ENCODE results near the gene PADI4.
A peak's percentile ranks its signal among the peaks of the same experiment; 100 is the strongest.

PADI4 gene, protein sequence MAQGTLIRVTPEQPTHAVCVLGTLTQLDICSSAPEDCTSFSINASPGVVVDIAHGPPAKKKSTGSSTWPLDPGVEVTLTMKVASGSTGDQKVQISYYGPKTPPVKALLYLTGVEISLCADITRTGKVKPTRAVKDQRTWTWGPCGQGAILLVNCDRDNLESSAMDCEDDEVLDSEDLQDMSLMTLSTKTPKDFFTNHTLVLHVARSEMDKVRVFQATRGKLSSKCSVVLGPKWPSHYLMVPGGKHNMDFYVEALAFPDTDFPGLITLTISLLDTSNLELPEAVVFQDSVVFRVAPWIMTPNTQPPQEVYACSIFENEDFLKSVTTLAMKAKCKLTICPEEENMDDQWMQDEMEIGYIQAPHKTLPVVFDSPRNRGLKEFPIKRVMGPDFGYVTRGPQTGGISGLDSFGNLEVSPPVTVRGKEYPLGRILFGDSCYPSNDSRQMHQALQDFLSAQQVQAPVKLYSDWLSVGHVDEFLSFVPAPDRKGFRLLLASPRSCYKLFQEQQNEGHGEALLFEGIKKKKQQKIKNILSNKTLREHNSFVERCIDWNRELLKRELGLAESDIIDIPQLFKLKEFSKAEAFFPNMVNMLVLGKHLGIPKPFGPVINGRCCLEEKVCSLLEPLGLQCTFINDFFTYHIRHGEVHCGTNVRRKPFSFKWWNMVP

DNA sequence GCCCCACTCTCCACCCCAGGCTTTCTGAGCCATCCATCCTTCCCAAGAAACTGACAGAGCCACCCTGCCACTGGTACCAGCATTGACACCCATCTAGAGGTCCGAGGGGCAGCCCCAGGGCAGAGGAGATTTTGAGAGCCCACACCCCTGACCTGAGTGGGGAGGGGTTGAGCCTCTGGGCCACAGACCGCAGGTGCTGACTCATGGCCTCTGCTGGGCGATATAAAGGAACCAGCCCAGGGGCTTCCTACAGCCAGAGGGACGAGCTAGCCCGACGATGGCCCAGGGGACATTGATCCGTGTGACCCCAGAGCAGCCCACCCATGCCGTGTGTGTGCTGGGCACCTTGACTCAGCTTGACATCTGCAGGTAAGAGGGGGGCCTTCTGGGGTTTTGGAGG is at the start of gene PADI4:
Gene PADI4 (plus strand): TSS at position 252 of the 400 bp plus-strand sequence. CDS start 26 bp downstream, at position 278.
- DNase-seq, result no peak

DNA sequence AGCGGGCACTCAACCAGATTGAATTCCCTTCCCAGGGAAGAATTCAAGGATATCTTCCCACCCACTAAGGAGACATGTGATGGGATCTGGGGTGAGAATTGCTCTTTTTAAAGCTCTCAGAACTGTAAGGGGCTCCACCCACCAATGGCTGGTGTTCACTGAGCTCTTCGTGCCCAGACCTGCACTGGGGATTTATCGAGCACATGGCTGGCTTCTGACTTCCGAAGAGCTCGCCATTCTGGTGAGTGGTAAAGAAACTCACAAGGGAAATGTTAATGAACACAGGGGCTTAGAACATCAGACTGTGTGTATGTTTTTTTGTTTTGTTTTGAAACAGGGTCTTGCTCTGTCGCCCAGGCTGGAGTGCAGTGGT is 49.3 kb upstream of the PADI4 start:
- no peak for DNase-seq

DNA sequence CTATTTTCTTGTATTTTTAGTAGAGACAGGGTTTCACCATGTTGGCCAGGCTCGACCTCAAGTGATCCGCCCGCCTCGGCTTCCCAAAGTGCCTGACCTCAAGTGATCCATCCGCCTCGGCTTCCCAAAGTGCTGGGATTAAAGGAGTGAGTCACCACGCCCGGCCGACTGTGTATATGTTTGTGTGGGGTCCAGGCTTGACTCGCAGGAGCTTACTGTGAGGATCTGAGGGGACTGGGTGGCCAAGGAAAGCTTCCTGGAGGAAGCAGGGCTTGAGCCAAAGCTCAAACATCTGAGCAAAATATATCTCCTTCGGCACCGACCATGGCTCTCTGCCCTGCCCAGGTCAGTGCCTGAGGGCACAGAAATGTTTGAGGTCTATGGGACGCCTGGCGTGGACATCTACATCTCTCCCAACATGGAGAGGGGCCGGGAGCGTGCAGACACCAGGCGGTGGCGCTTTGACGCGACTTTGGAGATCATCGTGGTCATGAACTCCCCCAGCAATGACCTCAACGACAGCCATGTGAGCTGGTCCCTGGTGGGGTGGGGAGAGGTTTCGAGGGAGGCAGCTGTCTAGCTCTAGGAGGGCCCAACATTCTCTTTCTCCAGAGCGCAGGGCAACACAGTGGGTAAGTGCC is 48.6 kb upstream of the PADI4 start:
- DNase-seq, result no peak

DNA sequence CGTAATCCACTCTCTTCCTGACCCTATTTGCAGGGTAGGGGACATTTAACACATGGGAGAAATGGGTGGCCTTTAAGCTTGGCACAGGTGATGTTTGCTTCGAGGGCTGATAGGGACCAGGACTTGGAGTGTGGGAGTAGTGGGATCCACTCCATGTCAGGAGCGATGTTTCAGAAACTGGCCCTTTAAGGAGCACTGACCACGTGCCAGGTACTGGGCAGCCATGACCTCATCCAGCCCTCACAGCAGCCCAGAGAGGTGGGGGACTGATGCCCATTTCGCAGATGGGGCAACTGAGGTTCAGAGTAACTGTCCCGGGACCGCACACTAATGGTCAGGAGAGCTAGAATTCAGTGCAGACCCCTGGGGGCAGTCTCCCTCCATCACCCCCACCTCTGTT is 47.7 kb upstream of the PADI4 start:
- no peak for DNase-seq

DNA sequence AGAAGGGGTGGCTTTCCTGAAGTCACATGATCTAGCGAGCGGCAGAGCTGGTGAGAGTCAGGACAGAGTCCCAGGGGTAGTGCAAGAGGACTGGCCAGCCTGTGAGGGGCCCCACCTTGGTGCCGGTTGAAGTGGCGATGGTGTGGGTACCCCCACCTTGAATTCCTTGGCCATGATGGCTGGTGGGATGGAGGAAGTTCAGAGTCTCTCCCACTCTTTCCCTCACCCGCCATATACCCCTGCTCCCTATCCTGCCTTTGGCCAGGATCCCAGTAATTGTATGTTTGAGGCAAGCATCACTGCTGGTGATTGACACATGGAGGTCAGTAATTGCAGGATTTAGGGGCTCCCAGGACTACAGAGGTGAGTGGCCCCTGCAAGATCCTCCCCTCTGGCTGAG is 47.3 kb upstream of the PADI4 start:
- no peak for DNase-seq

DNA sequence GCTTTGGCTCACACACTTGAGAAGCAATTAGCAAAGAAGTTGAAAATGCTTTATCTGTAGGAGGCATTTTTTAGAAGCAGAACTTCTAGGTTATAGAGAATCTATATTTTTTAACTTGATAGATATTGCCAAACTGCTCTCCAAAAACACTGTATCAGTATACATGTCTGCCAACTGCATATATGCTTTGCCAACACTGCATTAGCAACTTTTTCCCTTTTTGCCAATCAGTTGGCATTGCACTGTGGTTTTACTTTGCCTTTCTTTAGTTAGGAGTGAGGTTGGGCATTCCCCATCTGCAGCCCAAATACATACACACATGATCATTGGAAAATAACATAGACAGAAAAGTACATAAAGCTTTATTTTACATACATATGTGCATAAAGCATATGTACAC is 44.1 kb upstream of the PADI4 start:
- no peak for DNase-seq

DNA sequence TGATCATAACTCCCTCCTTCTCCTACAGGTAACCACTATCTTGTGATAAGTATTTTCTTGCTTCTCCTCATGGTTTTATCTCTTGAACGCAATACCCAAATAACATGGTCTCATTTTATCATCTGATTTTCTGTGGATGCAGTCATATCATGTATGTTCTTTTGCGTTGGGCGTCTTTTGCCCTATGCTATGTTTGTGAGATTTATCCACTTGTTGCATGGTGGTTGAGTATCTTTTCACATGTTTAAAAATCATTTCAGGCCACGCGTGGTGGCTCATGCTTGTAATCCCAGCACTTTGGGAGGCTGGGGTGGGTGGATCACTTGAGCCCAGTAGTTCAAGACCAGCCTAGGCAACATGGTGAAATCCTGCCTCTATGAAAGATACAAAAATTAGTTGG is 43.5 kb upstream of the PADI4 start:
- no peak for DNase-seq

DNA sequence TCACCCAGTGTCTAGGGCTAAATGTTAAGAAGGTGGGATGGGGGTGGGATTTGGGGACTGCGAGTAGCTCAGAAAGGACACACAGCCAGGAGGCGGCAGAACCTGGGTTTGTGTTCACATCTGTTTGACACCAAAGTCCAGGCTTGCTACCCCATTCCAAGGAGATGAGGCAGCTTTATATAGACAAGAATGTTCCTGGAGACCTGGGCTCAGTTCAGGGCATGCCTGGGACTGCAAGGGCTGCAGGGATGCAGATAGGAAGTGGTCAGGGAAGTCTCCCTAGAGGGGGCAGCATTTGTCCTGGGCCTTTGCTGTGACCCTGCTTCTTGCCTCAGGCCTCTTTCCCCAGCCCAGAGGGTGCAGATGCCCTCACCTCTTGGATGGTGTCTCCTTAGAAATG is 42.8 kb upstream of the PADI4 start:
- DNase-seq, result no peak

DNA sequence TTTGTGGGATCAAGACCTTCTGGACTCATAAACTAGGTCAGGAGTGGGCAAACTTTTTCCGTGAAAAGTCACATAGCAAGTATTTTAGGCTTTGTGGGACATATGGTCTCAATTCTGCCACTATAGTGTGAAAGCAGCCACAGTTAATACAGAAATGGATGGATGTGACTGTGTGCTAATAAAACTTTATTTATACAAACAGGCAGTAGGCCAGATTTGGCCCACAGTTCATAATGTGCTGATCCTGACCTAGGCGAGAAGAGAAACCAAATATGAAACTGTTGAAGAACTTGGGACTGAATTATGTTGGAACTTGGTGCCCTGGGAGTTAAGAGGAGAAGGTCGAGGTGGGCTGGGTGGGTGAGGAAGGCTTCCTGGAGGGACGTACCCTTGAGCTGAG is 42.0 kb upstream of the PADI4 start:
- no peak for DNase-seq

DNA sequence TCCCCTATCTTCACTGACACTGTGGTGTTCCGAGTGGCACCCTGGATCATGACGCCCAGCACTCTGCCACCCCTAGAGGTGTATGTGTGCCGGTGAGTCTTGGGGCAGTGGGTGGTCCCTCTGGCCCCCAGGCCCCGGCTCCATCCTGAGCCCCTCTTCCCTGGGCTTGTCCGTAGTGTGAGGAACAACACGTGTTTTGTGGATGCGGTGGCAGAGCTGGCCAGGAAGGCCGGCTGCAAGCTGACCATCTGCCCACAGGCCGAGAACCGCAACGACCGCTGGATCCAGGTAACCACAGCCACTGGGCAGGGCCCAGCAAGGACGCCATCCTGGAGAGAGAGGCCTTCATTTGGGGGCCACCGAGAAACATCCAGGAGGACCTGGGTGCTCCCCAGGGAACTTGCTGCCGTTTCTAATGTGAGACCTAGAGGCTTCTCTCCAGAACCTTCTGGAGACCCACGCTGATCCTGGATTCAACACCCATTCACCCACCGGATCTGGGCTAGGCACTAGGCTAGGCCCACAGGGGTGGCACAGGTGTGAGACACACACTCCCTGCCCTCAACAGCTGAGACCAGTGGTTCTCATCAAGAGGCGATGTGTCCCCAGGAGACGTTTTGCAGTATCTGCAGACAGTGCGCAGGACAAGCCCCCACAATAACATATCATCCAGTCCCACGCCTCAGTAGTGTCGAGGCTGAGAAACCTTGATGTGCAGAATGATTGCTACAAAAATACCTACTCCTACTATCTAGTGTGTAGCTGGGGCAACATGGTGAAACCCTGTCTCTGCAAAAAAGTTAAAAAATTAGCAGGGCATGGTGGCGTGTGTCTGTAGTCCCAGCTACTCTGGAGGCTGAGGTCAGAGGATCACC is 36.9 kb upstream of the PADI4 start:
- DNase-seq, result peak in 14 of 56 donors; percentile 3 to 45 (median 12)

DNA sequence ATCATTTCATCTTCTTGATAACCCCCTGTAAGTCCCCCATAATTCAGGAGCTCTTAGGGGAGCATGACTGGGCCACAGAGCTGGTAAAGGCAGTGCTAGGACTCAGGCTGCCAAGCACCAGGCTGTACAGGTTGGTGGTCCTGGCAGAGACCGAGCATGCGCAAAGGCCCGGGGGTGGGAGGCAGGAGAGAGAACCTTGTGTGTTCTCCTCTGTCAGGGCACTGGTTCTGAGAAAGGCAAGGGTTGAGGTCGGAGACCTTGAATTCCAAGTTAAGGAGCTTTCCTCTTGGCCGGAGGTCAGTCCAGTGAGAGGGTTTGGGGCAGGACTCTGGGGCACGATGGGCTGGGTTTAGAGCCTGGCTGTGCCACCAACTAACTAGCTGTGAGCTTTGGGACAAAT is 35.9 kb upstream of the PADI4 start:
- no peak for DNase-seq

DNA sequence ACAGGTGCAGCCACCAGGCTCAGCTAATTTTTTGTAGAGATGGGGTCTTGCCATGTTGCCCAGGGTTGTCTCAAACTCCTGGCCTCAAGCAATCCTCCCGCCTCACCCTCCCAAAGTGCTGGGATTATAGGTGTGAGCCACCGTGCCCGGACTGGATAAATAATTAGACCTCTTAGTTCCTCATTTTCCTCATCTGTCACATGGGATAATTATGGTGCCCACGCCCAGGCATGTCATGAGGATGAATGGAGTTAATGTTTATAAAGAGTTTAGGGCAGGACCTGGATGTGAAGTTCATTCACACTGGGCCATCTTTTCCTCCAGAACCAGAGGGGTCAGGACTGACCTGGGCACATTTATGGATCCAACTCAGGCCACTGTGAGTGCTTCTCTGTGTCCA is 35.4 kb upstream of the PADI4 start:
- no peak for DNase-seq

DNA sequence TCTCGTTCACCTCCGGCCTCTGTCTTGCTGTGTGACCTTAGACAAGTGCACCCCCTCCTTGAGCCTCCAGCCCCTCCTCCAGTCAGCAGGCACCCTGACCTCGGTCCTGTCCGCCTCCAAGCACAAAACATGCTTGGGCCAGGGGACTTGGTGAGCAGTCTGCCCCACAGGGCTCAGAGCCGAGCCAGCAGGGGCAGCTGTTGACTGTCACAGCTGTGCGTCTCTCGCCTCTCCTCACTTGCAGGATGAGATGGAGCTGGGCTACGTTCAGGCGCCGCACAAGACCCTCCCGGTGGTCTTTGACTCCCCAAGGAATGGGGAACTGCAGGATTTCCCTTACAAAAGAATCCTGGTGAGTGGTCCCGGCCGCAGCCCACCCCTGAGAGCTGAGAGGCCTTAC is 34.9 kb upstream of the PADI4 start:
- DNase-seq, result no peak

DNA sequence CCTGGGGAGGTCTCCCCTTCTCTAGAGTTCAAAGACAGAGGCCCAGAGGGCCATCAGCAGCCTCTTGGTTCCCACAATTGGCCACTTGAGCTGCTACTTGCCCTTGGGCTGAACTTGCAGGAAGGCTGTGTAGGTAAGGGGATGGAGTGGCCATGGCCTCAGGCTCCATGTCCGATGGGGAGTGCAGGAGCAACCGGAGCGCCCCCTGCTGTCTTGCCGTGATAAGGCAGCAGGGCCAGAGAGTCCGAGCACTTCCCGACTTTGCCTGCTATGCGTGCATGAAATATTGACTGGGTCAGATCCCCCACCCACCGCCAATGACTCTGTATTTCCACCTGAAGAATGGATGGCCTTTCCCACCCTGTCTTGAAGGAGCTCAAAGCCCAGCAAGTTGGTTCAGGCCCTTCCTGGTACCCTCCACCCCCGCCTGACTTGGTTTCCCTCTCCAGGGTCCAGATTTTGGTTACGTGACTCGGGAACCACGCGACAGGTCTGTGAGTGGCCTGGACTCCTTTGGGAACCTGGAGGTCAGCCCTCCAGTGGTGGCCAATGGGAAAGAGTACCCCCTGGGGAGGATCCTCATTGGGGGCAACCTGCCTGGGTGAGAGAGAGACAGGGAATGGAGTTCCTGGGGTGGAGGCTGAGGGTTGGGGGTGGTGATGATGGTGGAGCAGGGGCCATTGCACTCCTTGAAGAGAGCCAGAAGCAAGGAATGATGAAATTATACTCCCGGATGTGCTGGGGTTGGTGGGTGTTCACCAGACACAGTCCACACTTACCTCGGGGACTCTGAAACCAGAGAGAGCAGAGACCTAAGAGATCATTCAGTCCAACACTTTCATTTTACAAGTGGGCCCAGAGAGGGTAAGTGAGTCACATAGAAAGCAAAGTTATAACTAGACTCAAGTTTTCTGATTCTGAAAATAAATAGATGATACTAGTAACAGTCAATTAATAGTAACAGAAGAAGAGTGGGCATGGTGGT is 33.5 kb upstream of the PADI4 start:
- peak in 7 of 56 donors; percentile 1 to 39 (median 2) for DNase-seq

DNA sequence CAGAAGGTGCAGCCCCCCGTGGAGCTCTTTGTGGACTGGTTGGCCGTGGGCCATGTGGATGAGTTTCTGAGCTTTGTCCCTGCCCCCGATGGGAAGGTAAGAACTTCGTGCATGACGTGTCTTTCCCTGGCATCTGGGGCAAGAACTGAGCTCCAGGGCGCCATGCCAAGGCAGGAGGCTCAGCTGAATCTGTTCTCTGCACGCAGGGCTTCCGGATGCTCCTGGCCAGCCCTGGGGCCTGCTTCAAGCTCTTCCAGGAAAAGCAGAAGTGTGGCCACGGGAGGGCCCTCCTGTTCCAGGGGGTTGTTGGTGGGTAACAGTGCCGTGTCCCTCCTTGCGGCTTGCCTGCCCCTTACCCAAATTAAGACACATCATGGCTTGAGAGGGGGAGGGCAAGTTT is 31.4 kb upstream of the PADI4 start:
- peak in 1 of 56 donors; percentile 11 for DNase-seq

DNA sequence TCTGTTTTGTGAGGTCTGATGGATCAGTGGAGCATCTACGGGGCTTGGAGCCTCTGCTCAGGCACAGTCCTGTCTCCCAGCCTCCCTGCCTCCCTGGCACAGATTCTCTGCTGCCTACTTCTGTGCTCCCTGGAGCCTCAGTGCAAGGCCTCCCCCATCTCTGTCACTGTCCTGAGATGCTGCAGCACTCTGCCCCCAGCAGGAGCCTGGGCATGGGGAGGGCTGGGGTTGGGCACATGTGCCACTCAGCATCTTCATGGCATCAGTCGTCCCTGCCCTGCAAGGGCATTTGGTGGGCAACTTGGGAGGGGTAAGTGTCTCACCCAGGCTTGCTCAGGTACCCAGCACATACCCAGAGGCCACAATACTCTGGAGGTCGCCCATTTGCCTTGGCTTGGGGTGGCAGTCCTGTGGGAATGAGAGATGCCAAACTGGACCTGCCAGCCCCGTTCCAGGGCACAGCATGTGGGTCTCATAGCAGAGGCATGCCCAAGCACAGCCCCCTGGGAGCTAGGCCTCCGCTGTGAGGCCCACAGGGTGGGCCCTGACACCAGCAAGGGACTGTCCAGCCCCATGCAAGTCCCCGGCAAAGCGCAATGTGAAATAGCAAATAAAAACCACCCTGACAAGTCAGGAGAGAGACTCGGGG is 30.4 kb upstream of the PADI4 start:
- DNase-seq, result no peak

DNA sequence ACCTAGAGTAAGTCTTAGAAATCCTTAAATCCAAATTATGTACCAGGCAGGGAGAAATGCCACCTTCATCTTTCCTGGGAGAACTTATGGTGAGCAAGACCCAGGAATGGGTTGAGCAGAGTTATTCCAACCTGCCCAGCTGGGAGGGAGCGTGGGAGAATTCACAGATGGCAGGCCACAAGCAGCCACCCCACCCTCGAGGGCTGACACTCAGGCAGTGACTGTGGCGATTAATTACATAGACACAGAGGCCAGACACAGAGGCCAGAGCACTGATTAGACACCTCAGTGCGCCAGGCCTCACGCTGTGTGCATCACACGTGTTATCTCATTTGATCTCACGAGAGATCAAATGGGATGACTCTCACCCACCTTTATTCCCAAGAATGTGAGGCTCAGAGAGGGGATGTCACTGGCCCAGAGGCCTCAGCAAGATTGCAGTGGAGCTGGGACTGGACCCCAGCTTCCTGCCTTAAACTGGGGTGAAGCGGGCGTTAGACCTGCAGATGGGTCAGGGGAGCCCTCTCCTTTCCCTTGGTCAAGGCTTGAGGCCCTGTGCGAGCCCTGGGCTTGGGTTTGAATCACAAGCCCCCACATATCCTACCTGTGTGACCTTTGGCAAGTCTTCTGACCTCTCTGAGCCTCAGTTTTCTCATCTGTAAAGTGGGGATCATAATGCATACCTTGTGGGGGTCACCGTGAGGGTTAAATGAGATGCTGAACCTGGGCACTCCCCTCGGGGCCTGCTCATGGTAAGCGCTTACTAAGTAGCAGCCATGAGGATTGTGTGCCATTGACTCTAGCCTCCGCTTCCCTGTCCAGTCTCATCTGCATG is 28.8 kb upstream of the PADI4 start:
- no peak for DNase-seq

DNA sequence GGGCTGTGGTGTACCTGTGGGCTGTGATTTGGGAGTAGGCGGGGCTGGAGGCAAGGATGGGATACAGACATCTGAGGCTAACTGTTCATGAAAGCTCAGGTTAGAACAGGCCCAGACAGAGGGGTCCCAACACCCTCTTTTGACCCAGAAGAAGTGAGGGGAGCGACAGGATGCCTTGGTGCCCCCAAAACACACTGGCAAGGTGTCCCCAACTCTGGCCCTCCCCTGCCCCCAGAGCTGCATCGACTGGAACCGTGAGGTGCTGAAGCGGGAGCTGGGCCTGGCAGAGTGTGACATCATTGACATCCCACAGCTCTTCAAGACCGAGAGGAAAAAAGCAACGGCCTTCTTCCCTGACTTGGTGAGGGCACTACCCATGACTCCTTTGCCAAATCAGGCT is 27.6 kb upstream of the PADI4 start:
- DNase-seq, result no peak

DNA sequence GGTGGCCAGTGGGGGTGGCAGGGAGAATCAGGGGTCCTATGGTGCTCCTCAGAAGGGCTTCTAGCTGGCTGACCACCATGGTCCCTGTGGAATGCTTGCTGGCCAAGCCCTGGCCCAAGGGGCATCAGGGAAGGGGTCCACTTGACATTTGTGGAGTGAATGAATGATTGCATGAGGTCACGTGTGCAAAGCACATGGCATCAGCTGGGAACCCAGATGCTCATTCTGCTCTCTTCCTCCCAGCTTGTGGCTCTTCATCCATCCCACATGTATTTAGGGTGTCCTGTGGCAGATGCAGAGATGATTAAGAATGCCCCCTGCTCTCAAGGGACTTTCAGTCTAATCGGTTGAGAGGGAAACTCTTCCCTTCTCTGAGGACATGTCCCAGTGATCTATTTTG is 27.1 kb upstream of the PADI4 start:
- DNase-seq, result no peak
